ENCODE results near the gene CCNYL1. TPM values are rescaled to one million over a fixed set of nuclear protein-coding genes. Genes with fewer than 3 reads are reported as not detected.

Gene CCNYL1
- total RNA-seq, 2 experiments from 2014 or later, result 4.2 to 24.2 TPM

GRCh38 chr2:207681431-207681830 is 30.0 kb upstream of the CCNYL1 start:
- BruUV-seq (replicated peaks), result no TSS peak
- no peak for DNase-seq (ENCODE audit: low spot score)
- ChIA-PET POLR2A (no interaction called here), CTCF (ENCODE audit: unreplicated experiment) (no interaction called here)
- Histone ChIP-seq H3K4me2 (ENCODE audit: low read length) (no peak overlapping the region), H3K27ac (ENCODE audit: low read depth, low read length, poor library complexity, severe bottlenecking) (no peak overlapping the region), H3K4me1 (ENCODE audit: insufficient read depth, low read length, poor library complexity, severe bottlenecking) (no peaks in the 10 kb centered on the region), H4K20me1 (ENCODE audit: insufficient read depth, low read length) (no peaks in the 10 kb centered on the region), H2AFZ (ENCODE audit: low read length) (no peak overlapping the region), H3K9me3 (ENCODE audit: low read length) (no peaks in the 10 kb centered on the region), H3K4me3 (ENCODE audit: low read depth, low read length, poor library complexity, severe bottlenecking) (no peak overlapping the region), H3K36me3 (ENCODE audit: insufficient read depth, low read length) (no peaks in the 10 kb centered on the region), H3K79me2 (ENCODE audit: insufficient read depth, low read depth, low read length) (no peaks in the 10 kb centered on the region), H3K9me2 (ENCODE audit: insufficient read depth, low read length) (no peaks in the 10 kb centered on the region)
- intact Hi-C loops (cut with micrococcal nuclease; ENCODE audit: unreplicated experiment), result no loop called here
- TF ChIP-seq CTCF (conservative IDR thresholded peaks at IDR 0.05; ENCODE audit: low read length) (no peak), EZH2phosphoT487 (IDR thresholded peaks at IDR 0.05; ENCODE audit: borderline replicate concordance, low read depth, low read length) (no peak)

GRCh38 chr2:207682557-207682956 is 28.9 kb upstream of the CCNYL1 start:
- no TSS peak for BruUV-seq (replicated peaks)
- intact Hi-C loops (cut with micrococcal nuclease; ENCODE audit: unreplicated experiment), result no loop called here
- Histone ChIP-seq H3K79me2 (ENCODE audit: insufficient read depth, low read depth, low read length) (no peaks in the 10 kb centered on the region), H3K4me2 (ENCODE audit: low read length) (no peak overlapping the region), H3K4me3 (ENCODE audit: low read depth, low read length, poor library complexity, severe bottlenecking) (no peak overlapping the region), H3K4me1 (ENCODE audit: insufficient read depth, low read length, poor library complexity, severe bottlenecking) (no peaks in the 10 kb centered on the region), H3K36me3 (ENCODE audit: insufficient read depth, low read length) (no peaks in the 10 kb centered on the region), H3K27ac (ENCODE audit: low read depth, low read length, poor library complexity, severe bottlenecking) (no peak overlapping the region), H3K9me3 (ENCODE audit: low read length) (no peaks in the 10 kb centered on the region), H4K20me1 (ENCODE audit: insufficient read depth, low read length) (no peaks in the 10 kb centered on the region), H3K9me2 (ENCODE audit: insufficient read depth, low read length) (no peaks in the 10 kb centered on the region), H2AFZ (ENCODE audit: low read length) (no peak overlapping the region)
- TF ChIP-seq EZH2phosphoT487 (IDR thresholded peaks at IDR 0.05; ENCODE audit: borderline replicate concordance, low read depth, low read length) (no peak), CTCF (conservative IDR thresholded peaks at IDR 0.05; ENCODE audit: low read length) (no peak)
- POLR2A ChIA-PET, result no interaction called here
- DNase-seq (ENCODE audit: low spot score), result no peak
- CTCF ChIA-PET (ENCODE audit: unreplicated experiment), result no interaction called here

DNA sequence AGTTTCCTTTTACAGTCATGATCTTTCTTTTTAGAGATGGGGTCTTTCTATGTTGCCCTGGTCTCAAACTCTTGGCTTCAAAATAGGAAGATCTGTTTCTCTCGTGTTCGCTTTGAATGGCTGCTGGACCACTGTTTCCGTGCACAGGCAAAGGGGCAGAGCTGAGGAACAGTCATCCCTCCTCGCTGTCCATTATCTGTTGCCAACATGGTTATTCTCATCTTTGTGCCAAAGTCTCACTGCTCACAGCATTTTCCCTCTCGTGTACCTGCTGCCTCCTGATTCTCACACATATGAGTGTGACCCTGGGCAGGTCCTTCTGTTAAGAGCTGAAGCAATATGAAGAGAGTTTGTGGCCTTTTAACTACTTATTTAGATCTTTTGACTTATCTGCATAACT is 28.0 kb upstream of the CCNYL1 start:
- ChIA-PET POLR2A (interaction anchor here (1.0 kb wide), 1 partner anchor 44 kb away, joined by 4 read pairs; no protein-coding TSS in a partner anchor), CTCF (ENCODE audit: unreplicated experiment) (interaction anchor here (0.6 kb wide), 1 partner anchor 120 kb away, joined by 3 read pairs; no protein-coding TSS in a partner anchor)
- Histone ChIP-seq H2AFZ (ENCODE audit: low read length) (no peak overlapping the region), H3K9me3 (ENCODE audit: low read length) (no peaks in the 10 kb centered on the region), H3K79me2 (ENCODE audit: insufficient read depth, low read depth, low read length) (no peaks in the 10 kb centered on the region), H4K20me1 (ENCODE audit: insufficient read depth, low read length) (no peaks in the 10 kb centered on the region), H3K27ac (ENCODE audit: low read depth, low read length, poor library complexity, severe bottlenecking) (no peak overlapping the region), H3K4me2 (ENCODE audit: low read length) (no peak overlapping the region), H3K4me3 (ENCODE audit: low read depth, low read length, poor library complexity, severe bottlenecking) (no peak overlapping the region), H3K9me2 (ENCODE audit: insufficient read depth, low read length) (no peaks in the 10 kb centered on the region), H3K4me1 (ENCODE audit: insufficient read depth, low read length, poor library complexity, severe bottlenecking) (no peaks in the 10 kb centered on the region), H3K36me3 (ENCODE audit: insufficient read depth, low read length) (no peaks in the 10 kb centered on the region)
- no peak for DNase-seq (ENCODE audit: low spot score)
- BruUV-seq (replicated peaks), result no TSS peak
- intact Hi-C loops (cut with micrococcal nuclease; ENCODE audit: unreplicated experiment), result no loop called here
- TF ChIP-seq EZH2phosphoT487 (IDR thresholded peaks at IDR 0.05; ENCODE audit: borderline replicate concordance, low read depth, low read length) (no peak), CTCF (conservative IDR thresholded peaks at IDR 0.05; ENCODE audit: low read length) (no peak)
